Smooth muscle cell of the umbilical artery (primary cell): Measurements from ENCODE around the gene EDEM3. TPM values are rescaled to one million over a fixed set of nuclear protein-coding genes. Genes with fewer than 3 reads are reported as not detected.

Experiments
- total RNA-seq: library from RNA; depleted of rRNA; stranded (reverse); fragments of >200 nt; gene quantifications from 2 replicates; pipeline ENCODE4 v1.2.3, GENCODE V29; 2014

EDEM3 gene
- 186 and 211 TPM in 2 replicates for total RNA-seq

GRCh38 chr1:184754476-184755225, at the start of gene EDEM3:
EDEM3 (minus strand) TSS chr1:184754858; CDS start chr1:184754646, 212 bp downstream.

Other genes starting within 250 kb of the EDEM3 start
- 59.1 and 69.3 TPM in 2 replicates for gene NIBAN1, start 219.7 kb upstream of the EDEM3 start, total RNA-seq